Stimulated activated CD8-positive, alpha-beta memory T cell treated with anti-CD3 and anti-CD28 coated beads, Interleukin-12 subunit alpha, Interleukin-12 subunit beta, amount 100 ng/mL, for 24 hours (primary cell): ENCODE data around the gene PAX8.
A peak's percentile ranks its signal among the peaks of the same experiment; 100 is the strongest.

ENCODE experiments used
- DNase-seq: peaks from one replicate; pipeline ENCODE4 v3.0.0-alpha.2; 2020; ENCODE audit errors: extremely low read depth

Gene PAX8

DNA sequence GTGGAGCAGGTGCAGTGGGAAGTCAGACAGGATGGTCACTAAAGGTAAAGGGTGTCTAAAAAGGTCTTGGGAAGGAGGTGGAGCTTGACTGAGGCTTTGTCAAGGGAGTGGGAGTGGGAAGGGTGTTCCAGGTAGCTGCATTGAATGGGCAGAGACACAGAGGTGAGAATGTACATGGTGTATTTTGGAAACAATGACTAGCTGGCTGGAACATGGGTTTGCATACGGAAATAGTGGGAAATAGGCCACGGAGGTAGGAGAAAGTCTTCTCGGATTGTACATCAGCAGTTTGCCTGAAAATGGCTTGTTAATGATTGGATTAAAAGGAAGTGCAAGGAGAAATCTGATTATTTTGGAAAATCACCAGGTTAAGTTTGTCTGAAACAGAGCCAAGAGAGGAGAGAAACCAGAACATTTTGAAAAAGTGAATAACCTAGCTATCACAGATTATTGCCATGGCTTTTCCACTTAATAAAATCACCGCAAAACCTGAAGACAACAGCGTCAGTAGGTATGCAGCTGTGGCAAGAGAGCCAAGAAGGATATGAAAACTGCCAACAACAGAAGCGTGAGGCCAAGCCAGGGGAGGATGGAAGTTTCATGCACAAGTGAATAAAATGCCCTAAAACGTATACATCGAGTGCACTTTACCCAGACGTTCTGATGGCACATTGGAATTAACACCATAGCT, 13.9 kb downstream of the PAX8 start:
- DNase-seq, result no peak

DNA sequence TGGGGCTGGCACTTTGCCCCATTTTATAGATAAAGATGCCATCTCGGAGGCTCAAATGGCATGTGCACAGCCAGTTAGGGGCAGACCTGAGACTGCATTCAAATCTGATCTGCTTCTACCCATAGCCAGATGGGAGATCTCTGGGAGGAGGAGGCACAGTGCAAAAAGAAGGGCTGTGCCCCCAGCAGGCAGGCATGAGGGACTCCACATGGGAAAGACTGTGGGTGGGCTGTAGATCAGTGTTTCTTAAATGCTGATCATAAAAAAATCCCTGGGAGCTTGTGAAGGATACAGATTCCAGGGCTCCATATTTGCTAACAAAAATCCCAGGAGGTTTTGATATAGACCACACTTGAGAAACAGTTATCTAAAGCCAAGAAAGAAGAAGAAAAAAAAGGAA, 15.2 kb downstream of the PAX8 start:
- DNase-seq, result no peak

DNA sequence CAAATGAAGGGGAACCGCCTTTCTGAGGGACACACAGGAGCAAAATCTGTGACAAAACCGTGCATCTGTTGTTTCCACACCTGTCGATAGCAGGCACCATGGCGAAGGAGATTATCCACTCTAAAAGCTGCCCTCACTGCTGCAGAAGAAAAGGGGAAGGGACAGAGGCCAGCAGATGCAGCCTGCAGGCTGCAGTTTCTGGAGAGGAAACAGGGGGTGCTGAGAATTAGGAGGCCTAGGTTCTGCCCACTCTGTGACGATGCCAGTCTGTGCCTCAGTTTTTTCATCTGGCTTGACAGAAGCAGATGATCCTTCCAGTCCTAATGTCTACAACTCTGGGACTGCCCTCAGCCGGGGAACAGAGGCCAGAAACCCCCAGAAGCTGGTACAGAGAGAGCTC, 17.7 kb downstream of the PAX8 start:
- DNase-seq, result no peak

DNA sequence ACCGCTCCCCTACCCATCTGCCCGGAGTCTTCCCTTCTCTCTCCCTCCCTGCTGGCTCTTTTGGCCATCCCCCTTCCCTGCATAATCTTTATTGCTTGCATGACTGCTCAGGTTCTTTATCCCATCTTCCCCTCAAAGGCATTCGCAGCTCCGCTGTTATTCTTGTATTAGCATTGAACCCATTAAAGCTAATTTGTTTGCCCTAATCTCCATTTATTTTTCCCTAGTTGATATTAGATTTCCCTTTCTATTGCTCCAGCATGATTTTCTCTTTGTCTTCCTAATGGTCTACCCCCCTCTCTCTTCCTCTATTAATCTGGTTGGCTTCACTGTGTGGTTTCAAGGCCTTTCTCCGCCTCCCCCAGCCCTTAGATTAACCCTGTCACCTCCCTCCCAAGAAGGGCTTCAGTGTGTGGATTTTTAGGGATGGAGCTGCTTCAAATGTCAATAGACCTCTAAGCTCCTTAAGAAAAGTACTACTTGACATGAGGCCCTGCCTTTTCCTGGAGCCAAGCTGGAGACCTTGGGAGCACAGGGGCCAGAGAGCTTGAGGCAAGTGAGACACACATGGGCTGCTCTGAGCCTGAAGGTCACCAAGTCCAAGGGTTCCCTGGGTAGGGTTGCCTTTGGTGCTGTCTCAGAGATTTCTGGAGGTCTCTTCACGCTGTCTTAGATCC, 20.1 kb downstream of the PAX8 start:
- DNase-seq, result no peak

DNA sequence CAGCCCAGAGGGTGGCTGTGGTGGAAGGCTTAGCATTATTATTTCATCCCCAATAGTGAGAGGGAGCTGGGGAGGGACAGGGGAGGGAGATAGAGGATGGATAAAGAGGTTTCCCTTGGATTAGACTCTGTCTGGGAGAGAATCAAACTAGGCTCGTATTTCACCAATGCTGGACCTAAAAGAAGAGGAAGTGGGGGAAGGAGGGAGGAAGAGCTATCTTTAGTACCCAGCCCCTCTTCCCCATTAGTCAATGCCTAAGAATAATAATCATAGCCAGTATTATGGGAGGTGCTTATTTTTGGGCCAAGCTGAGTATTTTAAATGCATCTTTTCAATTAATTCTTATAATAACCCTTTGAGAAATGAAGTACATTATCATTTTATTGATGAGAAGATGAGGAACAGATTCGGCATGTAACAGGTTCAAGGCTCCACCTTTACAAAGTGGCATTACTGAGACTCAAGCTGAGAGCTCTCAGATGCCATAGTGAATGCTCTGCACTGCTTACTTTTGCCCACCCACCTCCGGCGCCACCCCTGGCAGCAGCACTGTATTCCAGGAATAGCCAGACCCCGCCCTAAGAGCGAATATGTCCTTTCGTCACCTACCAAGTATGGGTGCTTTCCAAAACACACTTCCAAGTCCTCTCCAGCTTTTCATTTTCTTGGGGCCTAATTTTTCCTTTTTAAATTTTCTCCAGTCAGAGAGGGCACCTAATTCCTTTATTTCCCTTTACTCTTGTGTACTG, 21.0 kb downstream of the PAX8 start:
- DNase-seq, result no peak

DNA sequence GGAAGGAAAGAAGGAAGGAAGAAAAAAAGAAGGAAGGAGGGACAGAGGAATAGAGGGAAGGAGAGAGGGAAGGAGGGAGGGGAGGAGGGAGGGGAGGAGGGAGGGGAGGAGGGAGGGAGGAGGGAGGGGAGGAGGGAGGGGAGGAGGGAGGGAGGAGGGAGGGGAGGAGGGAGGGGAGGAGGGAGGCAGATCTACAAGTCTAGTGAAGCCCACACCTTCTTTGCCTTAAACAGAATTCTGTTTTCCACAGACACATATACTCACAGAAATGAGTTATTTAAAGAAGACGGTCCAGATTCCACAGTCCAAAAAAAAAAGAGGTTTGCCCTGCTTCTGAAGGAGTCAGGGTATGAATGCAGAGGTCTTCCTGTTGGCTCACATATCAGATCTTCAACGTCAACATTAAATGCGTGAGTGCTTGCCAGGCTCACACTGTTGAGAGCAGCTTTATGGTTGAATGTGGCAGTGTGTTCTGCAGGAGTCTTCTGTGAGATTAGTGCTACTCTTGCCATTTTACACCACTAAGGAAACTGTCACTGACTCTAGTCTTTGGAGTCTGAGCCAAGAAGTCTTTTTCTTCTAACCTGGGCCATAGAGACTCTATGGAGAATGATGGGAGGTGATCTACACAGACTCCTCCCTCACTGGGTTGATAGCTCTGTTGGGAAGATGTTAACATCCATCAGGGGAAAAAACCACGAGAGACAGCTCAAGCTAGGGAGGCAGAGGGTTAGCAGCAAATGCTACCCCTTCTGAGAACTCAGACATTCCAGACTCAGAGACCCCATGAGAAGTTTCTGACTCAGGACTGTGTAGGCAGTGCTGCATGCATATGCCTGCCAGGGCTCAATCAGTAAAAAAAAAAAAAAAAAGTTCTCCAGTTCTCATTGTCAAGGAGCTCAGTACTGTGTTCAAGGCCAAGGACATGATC, 23.3 kb downstream of the PAX8 start:
- no peak for DNase-seq

DNA sequence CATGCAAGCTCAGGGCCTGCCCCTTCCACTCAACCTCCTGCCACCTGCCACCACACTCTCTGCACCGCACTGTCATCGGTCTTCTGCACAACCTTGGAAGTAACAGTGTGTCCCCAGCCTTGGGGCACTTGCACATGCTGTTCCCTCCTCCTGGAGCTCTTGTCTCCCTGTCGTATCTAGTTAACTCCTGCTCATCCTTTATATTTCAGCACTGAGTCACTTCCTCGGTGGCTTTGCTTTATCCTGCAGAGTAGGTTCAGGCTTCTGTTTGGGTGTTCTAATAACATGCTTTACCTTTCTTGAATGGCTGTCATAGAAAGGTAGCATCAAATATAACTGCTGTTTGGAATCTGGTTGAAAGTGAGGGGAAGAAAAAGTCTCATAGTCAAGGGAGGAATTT, 25.3 kb downstream of the PAX8 start:
- no peak for DNase-seq

DNA sequence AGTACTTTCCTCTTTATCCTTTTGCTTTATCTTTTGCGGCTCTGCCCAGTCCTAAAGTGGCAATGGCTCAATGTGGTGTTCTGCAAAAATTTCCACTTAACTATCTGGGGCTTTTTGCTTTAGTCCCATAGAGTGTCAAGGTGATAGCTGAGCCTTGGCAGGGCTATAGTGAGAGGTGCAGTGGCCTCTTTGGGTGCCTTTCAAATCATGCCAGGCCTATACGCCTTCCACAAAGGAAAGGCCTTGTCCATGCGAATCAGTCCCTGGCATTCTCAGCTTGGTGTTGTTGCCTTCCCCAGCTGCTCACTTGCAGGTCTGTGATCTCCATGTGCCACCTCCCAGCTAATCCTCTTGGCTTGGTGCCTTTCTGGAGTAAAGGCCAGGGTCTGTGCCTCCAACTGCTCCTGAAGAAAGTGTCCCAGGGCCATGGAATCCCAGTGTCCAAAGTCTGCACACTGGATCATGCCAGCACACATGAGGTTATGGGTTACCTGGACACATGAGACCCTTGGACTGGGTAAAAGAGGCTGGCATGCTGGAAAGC, 26.6 kb downstream of the PAX8 start:
- DNase-seq, result no peak

DNA sequence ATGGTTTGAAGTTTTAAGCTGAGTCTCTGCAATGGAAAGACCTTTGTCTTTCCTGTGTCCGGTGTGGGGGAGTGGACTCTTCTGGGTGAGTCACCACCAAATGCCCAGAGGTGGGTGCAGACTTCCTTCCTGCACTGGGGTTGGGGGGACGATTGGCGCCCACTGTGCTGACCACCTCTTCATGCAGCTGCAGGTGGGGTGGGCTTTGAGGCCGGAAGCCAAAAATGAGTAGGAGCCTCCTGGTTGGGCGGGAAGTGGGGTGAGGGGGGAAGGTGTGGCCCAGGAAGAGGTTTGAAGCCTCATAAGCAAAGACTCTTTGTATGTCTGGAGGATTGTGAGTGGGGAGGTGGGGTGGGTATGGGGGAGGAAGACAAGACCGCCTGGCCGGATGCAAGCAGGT, 27.6 kb downstream of the PAX8 start:
- DNase-seq, result no peak

DNA sequence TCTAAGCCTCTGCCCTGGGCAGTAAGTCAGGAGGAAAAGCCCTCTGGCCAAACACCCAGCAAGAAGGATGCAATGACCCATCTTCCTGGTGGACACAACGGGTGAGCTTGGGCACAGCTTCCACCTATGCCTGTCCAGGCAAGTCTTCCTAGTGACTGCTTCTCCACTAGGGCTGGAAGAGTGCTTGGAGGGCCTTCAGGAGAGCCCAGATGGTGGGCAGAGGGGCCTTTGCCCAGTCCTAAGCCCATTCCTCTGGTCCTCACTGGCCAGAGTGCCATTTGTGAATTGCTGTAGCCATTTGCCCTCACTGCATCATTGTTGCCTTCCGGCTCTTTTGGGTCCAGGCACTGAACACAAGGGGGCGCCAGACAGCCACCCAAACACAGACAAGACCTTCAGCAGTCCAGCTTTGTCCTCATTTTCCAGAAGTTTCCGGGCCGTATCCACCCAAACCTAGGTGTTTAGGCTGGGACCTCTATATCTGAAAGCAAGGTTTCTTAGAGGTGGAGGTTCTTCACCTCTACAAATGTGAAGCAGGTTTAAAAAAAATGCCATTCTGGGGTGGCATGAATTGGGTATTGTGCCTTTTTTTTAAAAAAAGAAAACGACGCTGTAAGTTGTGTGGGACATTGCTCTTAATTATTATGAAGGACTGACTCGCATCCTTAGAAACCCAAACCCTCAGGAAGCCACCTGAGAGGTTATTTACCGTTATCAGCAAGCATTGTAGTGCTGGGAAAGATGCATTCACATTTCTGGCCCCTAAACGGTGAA, 29.5 kb downstream of the PAX8 start:
- peak; percentile 40 for DNase-seq

DNA sequence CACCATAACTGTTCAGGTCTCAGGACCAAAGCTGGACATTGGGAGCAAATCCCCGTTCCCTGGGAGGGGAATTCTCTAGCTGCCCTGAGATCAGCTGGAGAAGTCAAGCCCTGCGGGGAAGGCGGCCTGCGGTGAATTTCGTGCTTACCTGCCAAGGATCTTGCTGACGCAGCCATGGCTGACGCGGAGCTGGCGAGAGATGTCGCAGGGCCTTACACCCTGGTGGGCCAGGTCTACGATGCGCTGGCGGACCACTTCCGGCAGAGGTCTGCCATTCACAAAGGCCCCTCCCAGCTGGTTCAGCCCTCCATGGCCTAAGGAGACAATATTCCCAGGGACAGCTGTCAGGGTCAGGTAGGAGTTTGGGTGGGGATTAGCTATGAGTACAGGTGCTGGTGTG, 32.1 kb downstream of the PAX8 start:
- DNase-seq, result no peak

DNA sequence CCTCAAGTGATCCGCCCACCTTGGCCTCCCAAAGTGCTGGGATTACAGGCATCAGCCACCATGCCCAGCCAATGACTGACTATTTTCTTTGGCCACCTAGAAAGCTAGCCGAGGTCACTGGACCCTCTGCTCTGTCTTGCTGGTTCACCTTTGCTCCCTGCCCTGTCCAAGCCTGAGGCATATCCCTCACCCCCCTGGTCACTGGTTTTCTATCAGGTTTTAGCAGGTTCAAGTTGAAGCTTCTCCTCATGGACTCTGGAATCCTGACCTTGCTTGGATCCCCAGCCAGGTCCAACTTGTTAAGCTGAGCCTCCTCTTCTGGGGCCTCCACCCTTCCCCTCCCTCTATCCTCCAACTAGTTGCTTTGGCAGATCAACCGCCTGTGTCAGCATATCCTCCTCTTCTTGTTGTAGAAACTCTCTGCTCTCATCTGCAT, 33.4 kb downstream of the PAX8 start:
- DNase-seq, result no peak

DNA sequence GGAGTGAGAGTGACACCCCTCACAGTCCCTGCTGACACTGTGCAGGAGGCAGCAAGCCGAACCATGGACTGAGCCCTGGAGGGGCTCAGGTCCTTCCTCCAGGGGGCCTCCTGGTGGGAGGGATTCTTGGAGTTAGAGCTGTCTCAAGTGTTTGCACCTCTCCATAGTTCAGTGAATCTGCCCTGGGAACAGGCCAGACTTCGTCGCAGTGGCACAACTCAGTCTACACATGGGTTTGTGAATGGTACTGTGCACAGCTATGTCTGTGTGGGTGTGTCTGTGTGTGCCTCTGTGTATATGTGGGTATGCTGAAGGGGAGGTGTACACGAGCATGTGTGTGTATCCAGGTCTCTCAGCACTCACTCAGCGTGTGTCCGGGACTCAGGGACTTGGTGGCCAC, 36.4 kb downstream of the PAX8 start:
- DNase-seq, result no peak

DNA sequence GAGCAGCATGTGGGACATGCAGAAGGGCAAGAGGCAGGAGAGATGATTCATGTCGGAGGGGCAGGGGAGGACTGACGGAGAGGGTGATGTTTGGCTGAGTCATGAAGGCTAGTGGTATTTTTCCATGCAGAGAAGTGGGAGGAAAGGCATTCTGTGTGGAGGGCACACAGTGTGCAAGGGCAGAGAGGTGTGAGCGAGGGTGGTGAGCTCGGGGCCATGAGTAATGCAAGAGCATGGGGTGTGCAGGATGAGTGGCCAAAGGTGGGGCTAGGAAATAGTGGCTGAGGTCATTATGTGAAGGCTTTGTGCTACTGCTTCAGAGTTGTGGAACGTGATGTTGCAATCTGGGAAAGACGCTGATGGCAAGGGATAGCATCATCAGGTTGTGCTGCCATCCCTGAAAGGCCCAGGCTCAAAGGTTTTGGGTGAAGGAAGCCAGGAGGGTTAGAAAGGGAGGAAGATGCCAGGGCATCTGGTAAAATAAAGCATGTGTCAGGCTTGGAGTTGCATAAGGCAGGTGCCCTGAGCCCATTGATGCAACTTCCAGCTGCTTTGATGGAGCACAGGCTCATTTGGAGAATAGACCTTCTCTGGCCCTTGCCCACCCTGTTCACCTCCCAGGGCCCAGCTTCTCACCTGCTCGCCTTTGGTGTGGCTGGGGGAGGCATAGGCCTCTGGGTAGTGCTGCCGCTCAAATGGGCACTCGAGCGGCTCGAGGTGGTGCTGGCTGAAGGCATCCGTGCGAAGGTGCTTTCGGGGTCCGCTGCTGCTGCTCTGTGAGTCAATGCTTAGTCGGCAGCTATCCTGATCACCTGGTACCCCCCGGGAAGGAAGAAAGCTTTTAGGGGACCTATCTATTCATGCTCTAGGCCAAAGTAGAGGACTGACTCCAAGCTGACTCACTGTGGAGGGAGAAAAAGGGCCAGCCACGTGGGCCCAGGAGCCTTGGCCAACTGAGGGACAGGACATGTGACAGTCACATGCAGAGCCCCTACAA, 37.5 kb downstream of the PAX8 start:
- DNase-seq, result peak; percentile 37

DNA sequence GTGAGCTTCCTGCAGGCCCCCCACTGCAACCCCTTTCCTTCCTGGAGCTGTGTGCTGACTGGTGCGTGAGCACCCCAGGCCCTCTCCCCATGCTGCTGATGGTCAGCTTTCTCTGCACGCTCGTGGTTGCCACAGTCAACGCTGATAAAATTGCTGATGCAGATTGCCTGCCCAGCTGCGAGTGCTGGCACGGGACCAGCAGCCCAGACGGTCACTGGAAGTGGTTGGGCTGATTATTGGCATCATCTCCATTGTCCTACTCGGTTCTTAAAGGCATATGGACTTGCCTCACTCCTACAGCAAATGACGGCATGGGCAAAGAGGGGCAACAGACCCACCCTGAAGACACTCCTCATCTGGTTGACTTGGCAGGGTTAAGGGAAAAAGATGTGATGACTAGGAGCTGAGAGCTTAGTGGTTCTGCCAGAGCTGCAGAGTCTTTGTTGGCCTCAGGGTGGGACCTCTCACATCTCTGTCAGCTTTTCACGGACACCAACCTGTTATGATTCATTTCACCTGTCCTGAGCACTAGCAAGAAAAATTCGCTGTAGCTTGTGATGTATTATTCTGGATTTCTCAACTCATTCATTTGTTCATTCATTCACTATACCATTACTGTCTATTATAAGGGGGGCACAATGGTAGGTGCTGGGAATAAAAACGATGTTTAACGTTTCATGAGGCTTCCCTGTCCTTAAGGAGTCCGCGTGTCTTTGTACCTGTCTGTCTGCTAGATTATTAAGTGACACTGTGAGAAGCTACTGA, 38.4 kb downstream of the PAX8 start:
- no peak for DNase-seq

DNA sequence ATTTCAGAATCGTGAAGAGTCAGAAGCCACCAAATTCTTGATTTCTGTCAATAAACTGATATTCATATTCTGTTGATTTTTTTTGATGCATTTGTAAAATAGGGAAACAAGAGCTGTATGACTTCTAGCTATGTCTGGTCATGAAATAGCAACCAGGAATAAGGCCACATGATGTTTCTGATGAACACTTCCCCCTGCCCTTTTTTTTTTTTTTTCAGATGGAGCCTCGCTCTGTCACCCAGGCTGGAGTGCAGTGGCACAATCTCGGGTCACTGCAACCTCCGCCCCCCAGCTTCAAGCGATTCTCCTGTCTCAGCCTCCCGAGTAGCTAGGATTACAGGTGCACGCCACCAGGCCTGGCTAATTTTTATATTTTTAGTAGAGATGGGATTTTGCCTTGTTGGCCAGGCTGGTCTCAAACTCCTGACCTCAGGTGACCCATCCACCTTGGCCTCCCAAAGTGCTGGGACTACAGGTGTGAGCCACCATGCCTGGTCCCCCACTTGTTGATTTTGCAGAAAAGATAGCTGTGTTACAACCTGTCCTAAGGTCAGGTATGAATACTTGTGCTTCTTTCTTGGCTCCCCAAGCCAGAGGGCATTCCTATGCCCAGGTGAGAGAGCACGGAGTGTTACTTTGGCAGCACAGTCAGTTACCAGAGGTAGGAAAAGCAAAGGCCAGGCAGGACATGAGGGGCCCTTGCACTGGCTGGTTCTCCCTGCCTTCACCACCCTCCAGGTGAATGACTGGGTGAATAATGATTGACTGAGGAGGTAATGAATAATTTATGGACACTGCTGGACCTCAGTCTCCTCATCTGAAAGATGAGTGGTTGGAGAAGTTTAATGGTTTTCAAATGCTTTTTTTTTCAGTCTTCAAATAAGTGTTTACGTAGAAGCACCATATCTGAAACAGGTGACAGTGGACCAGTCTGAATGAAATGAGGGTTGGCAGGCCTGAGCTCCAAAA, 39.6 kb downstream of the PAX8 start:
- DNase-seq, result no peak

DNA sequence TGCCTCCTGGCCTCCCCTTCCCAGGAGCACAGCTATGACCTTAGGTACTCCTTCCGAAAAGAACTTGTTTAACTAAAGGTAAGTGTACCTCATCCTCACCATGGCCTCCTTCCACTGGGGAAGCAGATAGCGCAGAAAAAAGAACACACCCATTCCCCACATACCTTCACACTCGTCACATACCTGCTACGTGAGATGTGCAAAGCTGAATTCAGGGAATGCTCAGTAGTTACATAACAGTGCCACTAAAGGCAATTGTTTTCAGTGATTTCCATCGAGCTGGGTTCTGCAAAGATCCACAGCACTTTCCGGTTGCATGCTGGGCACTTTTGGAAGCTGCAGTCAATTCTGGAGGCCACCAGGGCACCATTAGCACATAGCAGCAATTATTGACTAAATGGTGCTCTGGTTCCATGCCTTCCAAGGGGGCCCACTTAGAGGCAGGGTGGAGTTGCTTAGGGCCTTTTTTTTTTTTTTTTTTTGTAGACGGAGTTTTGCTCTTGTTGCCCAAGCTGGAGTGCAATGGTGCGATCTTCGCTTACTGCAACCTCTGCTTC, 41.0 kb downstream of the PAX8 start:
- DNase-seq, result no peak
